Stimulated activated naive CD8-positive, alpha-beta T cell treated with anti-CD3 and anti-CD28 coated beads, Interleukin-15, Interleukin-2, amounts not matched to agents 100 ng/mL and 50 ng/mL, for 24 hours (primary cell): ENCODE measurements around the gene PCNT.
A peak's percentile ranks its signal among the peaks of the same experiment; 100 is the strongest.
"Not testable (repeated sequence)": the region's sequence is repeated elsewhere in the genome, so short reads cannot be mapped to it uniquely, and the experiment has no call there.

Experiments used
- H3K27ac Mint-ChIP-seq: one replicate; pipeline ENCODE4 v1.8.0; 2021; ENCODE audit warnings: mild to moderate bottlenecking, mixed read lengths
- H3K27me3 Mint-ChIP-seq: one replicate; pipeline ENCODE4 v1.8.0; 2021; ENCODE audit warnings: mixed read lengths
- H3K36me3 Mint-ChIP-seq: one replicate; pipeline ENCODE4 v1.8.0; 2021; ENCODE audit warnings: low read depth, mixed read lengths
- H3K4me1 Mint-ChIP-seq: one replicate; pipeline ENCODE4 v1.8.0; 2021; ENCODE audit warnings: low read depth, mixed read lengths
- H3K4me3 Mint-ChIP-seq: one replicate; pipeline ENCODE4 v1.8.0; 2021; ENCODE audit warnings: mild to moderate bottlenecking, mixed read lengths
- H3K9me3 Mint-ChIP-seq: one replicate; pipeline ENCODE4 v1.8.0; 2021; ENCODE audit warnings: mixed read lengths

The PCNT gene

GRCh38 chr21:46454142-46454541, 130.2 kb downstream of the PCNT start:
- H3K27me3 Mint-ChIP-seq = no peaks in the 10 kb centered on the region
- H3K4me3 Mint-ChIP-seq = no peak overlapping the region
- H3K4me1 Mint-ChIP-seq = peaks cover 32% of the 10 kb centered on the region
- no peak overlapping the region for H3K27ac Mint-ChIP-seq
- H3K36me3 Mint-ChIP-seq = peaks cover 48% of the 10 kb centered on the region
- H3K9me3 Mint-ChIP-seq = no peaks in the 10 kb centered on the region

- Mint-ChIP-seq H3K27ac (no peak overlapping the region), H3K4me1 (peaks cover 34% of the 10 kb centered on the region), H3K36me3 (peaks cover 42% of the 10 kb centered on the region), H3K9me3 (no peaks in the 10 kb centered on the region), H3K27me3 (no peaks in the 10 kb centered on the region), H3K4me3 (no peak overlapping the region)
Measured at GRCh38 chr21:46454634-46455390, 130.9 kb downstream of the PCNT start.

GRCh38 chr21:46455575-46456385, 131.8 kb downstream of the PCNT start:
- H3K4me3 Mint-ChIP-seq = peak overlapping the region; percentile 98
- H3K9me3 Mint-ChIP-seq = no peaks in the 10 kb centered on the region
- H3K27ac Mint-ChIP-seq = peak overlapping the region; percentile 45
- peaks cover 42% of the 10 kb centered on the region for H3K4me1 Mint-ChIP-seq
- H3K27me3 Mint-ChIP-seq = no peaks in the 10 kb centered on the region
- H3K36me3 Mint-ChIP-seq = peaks cover 36% of the 10 kb centered on the region

GRCh38 chr21:46456750-46457149, 132.8 kb downstream of the PCNT start:
- Mint-ChIP-seq H3K4me1 (peaks cover 44% of the 10 kb centered on the region), H3K36me3 (peaks cover 32% of the 10 kb centered on the region), H3K27ac (peak overlapping the region; percentile 45), H3K4me3 (peak overlapping the region; percentile 98), H3K9me3 (no peaks in the 10 kb centered on the region), H3K27me3 (no peaks in the 10 kb centered on the region)

- Mint-ChIP-seq H3K36me3 (peaks cover 35% of the 10 kb centered on the region), H3K4me3 (peak overlapping the region; percentile 98), H3K27me3 (no peaks in the 10 kb centered on the region), H3K27ac (peak overlapping the region; percentile 94), H3K4me1 (peaks cover 48% of the 10 kb centered on the region), H3K9me3 (no peaks in the 10 kb centered on the region)
Measured at GRCh38 chr21:46457801-46458314, 133.9 kb downstream of the PCNT start.

GRCh38 chr21:46458315-46459023, 134.5 kb downstream of the PCNT start, which contains the start of gene DIP2A:
Gene DIP2A, plus strand, starts transcription at chr21:46458891. Its CDS starts 241 bp downstream, at chr21:46459132.
- Mint-ChIP-seq H3K9me3 (no peaks in the 10 kb centered on the region), H3K4me3 (peak within 1 kb of the TSS; percentile 98), H3K4me1 (peaks cover 48% of the 10 kb centered on the region), H3K27ac (peak within 1 kb of the TSS; percentile 94), H3K36me3 (peaks cover 42% of the 10 kb centered on the region), H3K27me3 (no peaks in the 10 kb centered on the region)

- Mint-ChIP-seq H3K36me3 (peaks cover 43% of the 10 kb centered on the region), H3K4me1 (peaks cover 48% of the 10 kb centered on the region), H3K4me3 (peak overlapping the region; percentile 80), H3K9me3 (no peaks in the 10 kb centered on the region), H3K27me3 (no peaks in the 10 kb centered on the region), H3K27ac (no peak overlapping the region)
Measured at GRCh38 chr21:46459024-46459355, 135.0 kb downstream of the PCNT start.

GRCh38 chr21:46459356-46460112, 135.6 kb downstream of the PCNT start:
- Mint-ChIP-seq H3K27ac (peak overlapping the region; percentile 83), H3K4me1 (peaks cover 48% of the 10 kb centered on the region), H3K27me3 (no peaks in the 10 kb centered on the region), H3K36me3 (peaks cover 42% of the 10 kb centered on the region), H3K4me3 (peak overlapping the region; percentile 88), H3K9me3 (no peaks in the 10 kb centered on the region)

- peaks cover 36% of the 10 kb centered on the region for H3K4me1 Mint-ChIP-seq
- no peak overlapping the region for H3K4me3 Mint-ChIP-seq
- no peak overlapping the region for H3K27ac Mint-ChIP-seq
- H3K36me3 Mint-ChIP-seq = peaks cover 29% of the 10 kb centered on the region
- no peaks in the 10 kb centered on the region for H3K27me3 Mint-ChIP-seq
- no peaks in the 10 kb centered on the region for H3K9me3 Mint-ChIP-seq
Measured at GRCh38 chr21:46461909-46462308, 138.0 kb downstream of the PCNT start.

- Mint-ChIP-seq H3K4me1 (peaks cover 40% of the 10 kb centered on the region), H3K36me3 (peaks cover 39% of the 10 kb centered on the region)
- H3K27ac Mint-ChIP-seq, H3K27me3 Mint-ChIP-seq, H3K9me3 Mint-ChIP-seq, H3K4me3 Mint-ChIP-seq: not testable (repeated sequence)
Measured at GRCh38 chr21:46465153-46465552, 141.2 kb downstream of the PCNT start.

- H3K4me3 Mint-ChIP-seq = no peak overlapping the region
- H3K9me3 Mint-ChIP-seq = no peaks in the 10 kb centered on the region
- peaks cover 35% of the 10 kb centered on the region for H3K4me1 Mint-ChIP-seq
- H3K36me3 Mint-ChIP-seq = peaks cover 39% of the 10 kb centered on the region
- no peak overlapping the region for H3K27ac Mint-ChIP-seq
- no peaks in the 10 kb centered on the region for H3K27me3 Mint-ChIP-seq
Measured at GRCh38 chr21:46465651-46466050, 141.7 kb downstream of the PCNT start.

- H3K4me3 Mint-ChIP-seq = no peak overlapping the region
Measured at GRCh38 chr21:46468108-46468774, 144.3 kb downstream of the PCNT start.

GRCh38 chr21:46469275-46469674, 145.3 kb downstream of the PCNT start:
- Mint-ChIP-seq H3K27me3 (no peaks in the 10 kb centered on the region), H3K36me3 (peaks cover 28% of the 10 kb centered on the region), H3K4me3 (no peak overlapping the region), H3K27ac (no peak overlapping the region), H3K4me1 (peaks cover 52% of the 10 kb centered on the region), H3K9me3 (no peaks in the 10 kb centered on the region)

More at GRCh38 chr21:46468108-46468774, 144.3 kb downstream of the PCNT start:
- no peaks in the 10 kb centered on the region for H3K9me3 Mint-ChIP-seq
- H3K4me1 Mint-ChIP-seq = peaks cover 45% of the 10 kb centered on the region
- no peak overlapping the region for H3K27ac Mint-ChIP-seq
- no peaks in the 10 kb centered on the region for H3K27me3 Mint-ChIP-seq
- peaks cover 32% of the 10 kb centered on the region for H3K36me3 Mint-ChIP-seq

GRCh38 chr21:46471514-46471913, 147.6 kb downstream of the PCNT start:
- Mint-ChIP-seq H3K9me3 (no peaks in the 10 kb centered on the region), H3K36me3 (peaks cover 22% of the 10 kb centered on the region), H3K27me3 (no peaks in the 10 kb centered on the region), H3K27ac (no peak overlapping the region), H3K4me3 (no peak overlapping the region), H3K4me1 (peaks cover 56% of the 10 kb centered on the region)
